GM12878 (cell line): ENCODE measurements around the gene NTM. TPM values are rescaled to one million over a fixed set of nuclear protein-coding genes. Genes with fewer than 3 reads are reported as not detected.

Experiments
- FOXM1 ChIP-seq: IDR thresholded peaks from 2 replicates; pipeline ENCODE4 v1.6.1; 2012; ENCODE audit warnings: low read depth, mild to moderate bottlenecking, inconsistent platforms, low read length, moderate library complexity
- MTA2 ChIP-seq: fragments of 450-650 bp; IDR thresholded peaks from 2 replicates; pipeline ENCODE4 v1.6.1; 2016; ENCODE audit warnings: low read depth, mild to moderate bottlenecking, moderate library complexity
- NFYA ChIP-seq: IDR thresholded peaks from 2 replicates; pipeline ENCODE4 v1.6.1; 2011; ENCODE audit warnings: low read depth, mild to moderate bottlenecking, low read length, improper control_type of control experiment, borderline replicate concordance
- POLR2AphosphoS2 ChIP-seq: IDR thresholded peaks from 2 replicates; pipeline ENCODE4 v1.6.1; 2011; ENCODE audit warnings: low read depth, mild to moderate bottlenecking, low read length, improper control_type of control experiment, moderate library complexity
- POU2F2 ChIP-seq: IDR thresholded peaks from 3 replicates; pipeline ENCODE4 v1.6.1; 2011; ENCODE audit warnings: low read depth, mild to moderate bottlenecking, low read length, borderline replicate concordance
- RFX5 ChIP-seq: IDR thresholded peaks from 2 replicates; pipeline ENCODE4 v1.6.1; 2011; ENCODE audit warnings: low read depth, low read length, improper control_type of control experiment
- STAT3 ChIP-seq: IDR thresholded peaks from 2 replicates; pipeline ENCODE4 v1.6.1; 2011; ENCODE audit warnings: low read depth, low read length, improper control_type of control experiment
- ZZZ3 ChIP-seq: IDR thresholded peaks from 2 replicates; pipeline ENCODE4 v1.6.1; 2011; ENCODE audit warnings: low read depth; ENCODE audit not compliant: control insufficient read depth, insufficient read length
- polyA plus RNA-seq, 11 experiments: library from polyadenylated mRNA; depleted of rRNA in 4 of 11; unstranded in 6 of 11; stranded (reverse) in 5 of 11; fragments of >200 nt; fragmentation: Nextera tagmentation in 4 of 11; fragmentation: Illumina TruSeq in 1 of 11; extraction: Ambion mirVana in 4 of 11; extraction: Trizol in 1 of 11; gene quantifications; 1 replicate in 1 of 11; 2 replicates in 10 of 11; pipeline versions ENCODE4 v1.2.1 to v1.2.3, GENCODE V29; 2011 to 2016; ENCODE audit warnings: inconsistent platforms in 2 of 11, missing spikeins in 2 of 11, low read depth in 1 of 11
- total RNA-seq, 4 experiments: library from RNA; depleted of rRNA in 3 of 4; stranded (reverse); fragments of >200 nt in 3 of 4; fragmentation: Illumina TruSeq in 1 of 4; extraction: Trizol in 1 of 4; gene quantifications; 2 replicates each; pipeline versions ENCODE4 v1.2.1 to v1.2.3, GENCODE V29; 2013 to 2021
- TF ChIP-seq, protein P1 (sequence below): IDR thresholded peaks from 2 replicates; pipeline ENCODE4 v1.6.1; 2011; ENCODE audit warnings: borderline replicate concordance, low read depth, mild to moderate bottlenecking, moderate library complexity, low read length; ENCODE audit not compliant: insufficient read depth, poor library complexity, severe bottlenecking
- TF ChIP-seq, protein P2 (sequence below): fragments of 450-650 bp; IDR thresholded peaks from 2 replicates; pipeline ENCODE4 v1.6.1; 2016; ENCODE audit warnings: mild to moderate bottlenecking
- TF ChIP-seq, protein P3 (sequence below): IDR thresholded peaks from 2 replicates; pipeline ENCODE4 v1.6.1; 2011; ENCODE audit warnings: low read depth, mild to moderate bottlenecking, low read length, moderate library complexity, borderline replicate concordance; ENCODE audit errors: extremely low read depth
- TF ChIP-seq, protein P4 (sequence below): IDR thresholded peaks from 2 replicates; pipeline ENCODE4 v1.6.1; 2012; ENCODE audit warnings: low read depth, low read length, improper control_type of control experiment

The NTM gene
- total and polyA plus RNA-seq, 10 of the 15 experiments (the other 5 are each of a cell fraction or from before 2014, with no cell fraction given), result not detected

DNA sequence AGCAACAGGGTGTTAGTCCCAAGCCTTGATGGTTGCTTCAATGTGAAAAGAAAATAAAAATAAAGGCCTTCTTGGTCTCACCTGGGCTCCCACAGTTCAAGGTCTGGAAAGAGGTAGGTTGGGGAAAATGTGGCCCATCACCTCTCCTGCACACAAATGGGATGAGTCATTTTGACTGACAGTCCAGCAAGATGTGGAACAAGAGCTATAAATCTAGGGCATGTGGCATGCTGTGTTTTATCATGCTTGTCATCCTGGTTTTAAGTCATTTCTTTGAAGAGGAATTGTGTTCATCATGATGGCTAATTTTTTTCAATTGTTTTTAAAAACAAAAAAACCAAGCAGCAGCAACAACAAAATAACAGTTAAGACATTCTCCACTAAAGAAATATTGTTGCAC is 503.7 kb downstream of the NTM start (continued):
- TF ChIP-seq, protein P1, sequence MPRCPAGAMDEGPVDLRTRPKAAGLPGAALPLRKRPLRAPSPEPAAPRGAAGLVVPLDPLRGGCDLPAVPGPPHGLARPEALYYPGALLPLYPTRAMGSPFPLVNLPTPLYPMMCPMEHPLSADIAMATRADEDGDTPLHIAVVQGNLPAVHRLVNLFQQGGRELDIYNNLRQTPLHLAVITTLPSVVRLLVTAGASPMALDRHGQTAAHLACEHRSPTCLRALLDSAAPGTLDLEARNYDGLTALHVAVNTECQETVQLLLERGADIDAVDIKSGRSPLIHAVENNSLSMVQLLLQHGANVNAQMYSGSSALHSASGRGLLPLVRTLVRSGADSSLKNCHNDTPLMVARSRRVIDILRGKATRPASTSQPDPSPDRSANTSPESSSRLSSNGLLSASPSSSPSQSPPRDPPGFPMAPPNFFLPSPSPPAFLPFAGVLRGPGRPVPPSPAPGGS, result no peak
- TF ChIP-seq, protein P2, sequence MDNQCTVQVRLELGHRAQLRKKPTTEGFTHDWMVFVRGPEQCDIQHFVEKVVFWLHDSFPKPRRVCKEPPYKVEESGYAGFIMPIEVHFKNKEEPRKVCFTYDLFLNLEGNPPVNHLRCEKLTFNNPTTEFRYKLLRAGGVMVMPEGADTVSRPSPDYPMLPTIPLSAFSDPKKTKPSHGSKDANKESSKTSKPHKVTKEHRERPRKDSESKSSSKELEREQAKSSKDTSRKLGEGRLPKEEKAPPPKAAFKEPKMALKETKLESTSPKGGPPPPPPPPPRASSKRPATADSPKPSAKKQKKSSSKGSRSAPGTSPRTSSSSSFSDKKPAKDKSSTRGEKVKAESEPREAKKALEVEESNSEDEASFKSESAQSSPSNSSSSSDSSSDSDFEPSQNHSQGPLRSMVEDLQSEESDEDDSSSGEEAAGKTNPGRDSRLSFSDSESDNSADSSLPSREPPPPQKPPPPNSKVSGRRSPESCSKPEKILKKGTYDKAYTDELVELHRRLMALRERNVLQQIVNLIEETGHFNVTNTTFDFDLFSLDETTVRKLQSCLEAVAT, result no peak
- TF ChIP-seq, protein P3, sequence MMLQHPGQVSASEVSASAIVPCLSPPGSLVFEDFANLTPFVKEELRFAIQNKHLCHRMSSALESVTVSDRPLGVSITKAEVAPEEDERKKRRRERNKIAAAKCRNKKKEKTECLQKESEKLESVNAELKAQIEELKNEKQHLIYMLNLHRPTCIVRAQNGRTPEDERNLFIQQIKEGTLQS, result no peak
- no peak for TF ChIP-seq ZZZ3
- TF ChIP-seq FOXM1, result no peak
- no peak for TF ChIP-seq POU2F2
- no peak for TF ChIP-seq STAT3
- no peak for TF ChIP-seq RFX5
- TF ChIP-seq NFYA, result no peak
- TF ChIP-seq, protein P4, sequence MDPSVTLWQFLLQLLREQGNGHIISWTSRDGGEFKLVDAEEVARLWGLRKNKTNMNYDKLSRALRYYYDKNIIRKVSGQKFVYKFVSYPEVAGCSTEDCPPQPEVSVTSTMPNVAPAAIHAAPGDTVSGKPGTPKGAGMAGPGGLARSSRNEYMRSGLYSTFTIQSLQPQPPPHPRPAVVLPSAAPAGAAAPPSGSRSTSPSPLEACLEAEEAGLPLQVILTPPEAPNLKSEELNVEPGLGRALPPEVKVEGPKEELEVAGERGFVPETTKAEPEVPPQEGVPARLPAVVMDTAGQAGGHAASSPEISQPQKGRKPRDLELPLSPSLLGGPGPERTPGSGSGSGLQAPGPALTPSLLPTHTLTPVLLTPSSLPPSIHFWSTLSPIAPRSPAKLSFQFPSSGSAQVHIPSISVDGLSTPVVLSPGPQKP, result no peak
- no peak for TF ChIP-seq POLR2AphosphoS2
- no peak for TF ChIP-seq MTA2
- TF ChIP-seq, all 136 proteins: peak for 0
